Choroid plexus epithelial cell (primary cell): ENCODE results near the gene FAM210B.

Source experiments
- DNase-seq: peaks from one replicate; pipeline ENCODE4 v3.0.0-alpha.2; 2010; ENCODE audit warnings: low read depth
- H3K4me3 ChIP-seq: 2 replicates; pipeline ENCODE4 v1.5.1; 2011; ENCODE audit warnings: low read depth, mild to moderate bottlenecking, control low read depth, low read length, moderate library complexity
- CTCF ChIP-seq: conservative IDR thresholded peaks from 2 replicates; pipeline ENCODE4 v1.5.1; 2011; ENCODE audit warnings: low read depth, mild to moderate bottlenecking, control low read depth, inconsistent platforms, low read length, moderate library complexity

The FAM210B gene

GRCh38 chr20:56412949-56413348, 54.2 kb downstream of the FAM210B start:
- no peak for TF ChIP-seq CTCF
- peak overlapping the region; percentile 62 for H3K4me3 ChIP-seq
- DNase-seq, result no peak

- peak; percentile 91 for DNase-seq
- peak overlapping the region; percentile 17 for H3K4me3 ChIP-seq
Measured at GRCh38 chr20:56414842-56415765, 56.3 kb downstream of the FAM210B start.

GRCh38 chr20:56417402-56417801, 58.6 kb downstream of the FAM210B start:
- no peak overlapping the region for H3K4me3 ChIP-seq
- no peak for DNase-seq
- no peak for TF ChIP-seq CTCF

More at GRCh38 chr20:56414842-56415765, 56.3 kb downstream of the FAM210B start:
- no peak for TF ChIP-seq CTCF

GRCh38 chr20:56417911-56418310, 59.1 kb downstream of the FAM210B start:
- H3K4me3 ChIP-seq, result no peak overlapping the region
- DNase-seq, result peak; percentile 62
- TF ChIP-seq CTCF, result no peak
